Neural crest cell (in vitro differentiated cells): Measurements from ENCODE around the gene USE1. TPM values are rescaled to one million over a fixed set of nuclear protein-coding genes. Genes with fewer than 3 reads are reported as not detected.

ENCODE experiments used
- DNase-seq: peaks from one replicate; pipeline ENCODE4 v3.0.0; 2021; ENCODE audit warnings: low read depth, mixed read lengths, low spot score
- H3K27ac Mint-ChIP-seq: one replicate; pipeline ENCODE4 v1.8.0; 2021; ENCODE audit warnings: mild to moderate bottlenecking, mixed read lengths; ENCODE audit not compliant: unreplicated experiment
- H3K27me3 Mint-ChIP-seq: 2 replicates; pipeline ENCODE4 v1.8.0; 2021; ENCODE audit warnings: low read depth, mild to moderate bottlenecking, mixed read lengths
- H3K36me3 Mint-ChIP-seq: 2 replicates; pipeline ENCODE4 v1.8.0; 2021; ENCODE audit warnings: low read depth, mild to moderate bottlenecking, mixed read lengths
- H3K4me1 Mint-ChIP-seq: 2 replicates; pipeline ENCODE4 v1.8.0; 2021; ENCODE audit warnings: mixed read lengths
- H3K4me3 Mint-ChIP-seq: one replicate; pipeline ENCODE4 v1.8.0; 2021; ENCODE audit warnings: mild to moderate bottlenecking, mixed read lengths
- H3K9me3 Mint-ChIP-seq: 2 replicates; pipeline ENCODE4 v1.8.0; 2021; ENCODE audit warnings: mixed read lengths
- CTCF ChIP-seq: fragments of 200-600 bp; sonication (generic); conservative IDR thresholded peaks from 2 replicates; pipeline ENCODE4 v1.5.0; 2021; ENCODE audit warnings: antibody characterized with exemption, mild to moderate bottlenecking
- total RNA-seq: library from RNA; stranded (reverse); gene quantifications from 2 replicates; pipeline ENCODE4 v1.2.1, GENCODE V29; 2021

Gene USE1
- total RNA-seq, 1 donor from 2014 or later: 15.7 TPM

DNA sequence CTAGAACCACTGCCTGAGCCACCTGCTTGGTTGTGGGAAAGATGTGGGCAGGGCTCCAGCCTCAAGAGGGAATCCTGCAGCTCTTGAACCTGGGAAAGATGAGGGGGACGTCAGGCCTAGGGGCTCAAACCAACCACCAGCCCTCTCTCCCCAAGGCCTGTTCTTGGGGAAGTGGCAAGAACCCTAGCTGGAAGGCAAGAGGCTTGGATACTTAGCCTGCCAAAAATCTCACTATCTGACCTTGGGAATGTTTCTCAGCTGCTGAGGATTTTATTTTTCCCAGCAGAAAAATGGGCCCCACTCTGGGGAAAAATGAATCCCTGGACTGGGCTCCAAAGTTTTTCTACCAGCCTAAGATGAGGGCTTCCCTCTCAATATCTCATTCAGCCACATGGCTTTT lies 44.8 kb downstream of the USE1 start:
- no peak for DNase-seq
- no peak for TF ChIP-seq CTCF
- Mint-ChIP-seq H3K4me3 (no peak overlapping the region), H3K27ac (no peak overlapping the region), H3K27me3 (peaks cover 2% of the 10 kb centered on the region), H3K36me3 (no peaks in the 10 kb centered on the region), H3K9me3 (no peaks in the 10 kb centered on the region), H3K4me1 (peaks cover 6% of the 10 kb centered on the region)

GRCh38 chr19:17260842-17261325 lies 45.7 kb downstream of the USE1 start:
- Mint-ChIP-seq H3K27me3 (peaks cover 2% of the 10 kb centered on the region), H3K4me1 (peaks cover 6% of the 10 kb centered on the region), H3K27ac (peak overlapping the region; percentile 52), H3K36me3 (no peaks in the 10 kb centered on the region), H3K9me3 (no peaks in the 10 kb centered on the region), H3K4me3 (no peak overlapping the region)
- TF ChIP-seq CTCF: peak; percentile 98
- peak; percentile 88 for DNase-seq

DNA sequence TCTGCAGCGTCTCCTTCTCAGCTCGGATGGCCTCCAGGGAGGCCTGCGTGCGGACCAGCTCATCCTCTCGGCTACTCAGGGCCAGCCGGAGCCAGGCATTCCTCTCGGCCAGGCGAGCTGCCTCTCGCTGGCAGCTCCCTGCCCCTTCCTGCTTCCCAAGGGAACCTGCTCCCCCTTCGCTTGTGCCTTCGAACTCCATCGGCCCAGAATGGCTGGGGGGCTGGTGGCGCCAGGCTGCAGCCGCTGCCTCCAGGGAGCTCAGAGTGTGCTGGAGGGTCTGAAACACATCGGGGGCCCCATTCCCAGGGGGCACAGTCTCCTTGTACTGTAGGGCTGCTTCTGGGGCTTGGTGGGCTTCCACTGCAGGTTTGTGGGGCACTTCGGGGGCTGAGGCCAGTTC lies 47.4 kb downstream of the USE1 start:
- DNase-seq: no peak
- TF ChIP-seq CTCF: no peak
- Mint-ChIP-seq H3K27me3 (peaks cover 5% of the 10 kb centered on the region), H3K9me3 (peaks cover 5% of the 10 kb centered on the region), H3K4me3 (no peak overlapping the region), H3K4me1 (peaks cover 13% of the 10 kb centered on the region), H3K36me3 (no peaks in the 10 kb centered on the region), H3K27ac (no peak overlapping the region)

DNA sequence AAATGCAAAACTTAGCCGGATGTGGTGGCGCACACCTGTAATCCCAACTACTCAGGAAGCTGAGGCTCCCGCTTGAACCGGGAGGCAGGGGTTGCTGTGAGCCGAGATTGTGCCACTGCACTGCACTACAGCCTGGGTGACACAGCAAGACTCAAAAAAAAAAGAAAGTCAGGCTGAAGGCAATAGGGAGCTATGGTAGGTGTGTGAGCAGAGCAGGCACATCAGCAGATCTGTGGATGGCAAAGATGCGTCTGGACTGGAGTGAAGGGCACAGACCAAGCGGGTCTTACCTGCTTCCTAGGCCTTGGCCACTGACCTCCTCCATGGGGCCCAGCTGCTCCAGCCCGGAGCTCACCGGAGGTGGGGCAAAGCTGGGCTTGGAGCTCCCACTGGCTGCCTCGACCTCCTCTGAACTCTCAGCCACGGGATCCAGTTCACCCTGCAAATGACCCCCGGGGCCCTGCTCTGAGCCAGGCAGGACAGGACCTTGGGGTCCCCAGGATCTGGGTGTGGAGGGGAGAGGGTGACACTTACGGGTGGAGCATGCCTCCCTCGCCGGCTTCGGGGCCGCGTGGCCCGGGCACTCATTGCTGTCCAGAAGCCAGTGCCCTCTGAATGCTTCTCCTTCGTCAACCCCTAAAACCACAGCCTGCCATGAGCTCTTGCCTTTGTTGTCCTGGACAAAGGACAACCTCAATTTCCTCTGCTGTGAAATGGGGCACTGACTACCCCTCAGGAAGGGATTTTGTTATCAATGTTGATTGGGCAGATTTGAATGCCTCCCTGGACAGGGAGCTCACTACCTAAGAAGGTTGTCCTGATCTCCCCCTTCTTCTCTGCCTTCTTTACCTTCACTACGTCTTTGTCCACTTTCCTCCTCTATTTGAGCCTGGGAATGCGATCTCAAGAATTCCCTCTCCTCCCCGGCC lies 48.8 kb downstream of the USE1 start:
- no peaks in the 10 kb centered on the region for H3K36me3 Mint-ChIP-seq
- H3K4me1 Mint-ChIP-seq: peaks cover 20% of the 10 kb centered on the region
- H3K9me3 Mint-ChIP-seq: peaks cover 5% of the 10 kb centered on the region
- no peak for DNase-seq
- H3K27me3 Mint-ChIP-seq: peaks cover 5% of the 10 kb centered on the region
- no peak overlapping the region for H3K4me3 Mint-ChIP-seq
- H3K27ac Mint-ChIP-seq: no peak overlapping the region
- no peak for TF ChIP-seq CTCF

DNA sequence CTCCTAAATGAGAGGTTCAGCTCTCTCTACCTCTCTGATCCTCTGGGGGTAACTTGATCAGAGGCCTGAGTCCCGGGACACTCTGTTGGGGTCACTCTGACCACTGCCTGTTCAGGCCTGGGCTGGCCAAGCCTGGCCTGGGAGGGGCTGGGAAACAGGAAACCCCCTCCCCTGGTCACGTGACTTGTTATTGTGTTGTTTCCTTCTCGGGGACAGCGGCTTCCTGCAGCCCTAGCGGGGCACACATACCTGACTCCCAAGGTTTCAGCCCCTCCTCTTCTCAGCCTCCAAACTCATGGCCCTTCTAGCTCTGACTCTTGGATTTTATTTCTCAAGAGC lies 49.5 kb downstream of the USE1 start, which contains the start of gene USHBP1:
Gene USHBP1, minus strand, starts transcription at position 105 of the 339 bp plus-strand sequence. CDS start 446 bp downstream, outside the sequence.
- H3K4me1 Mint-ChIP-seq: peaks cover 20% of the 10 kb centered on the region
- H3K9me3 Mint-ChIP-seq: peaks cover 5% of the 10 kb centered on the region
- peaks cover 5% of the 10 kb centered on the region for H3K27me3 Mint-ChIP-seq
- no peak for DNase-seq
- H3K4me3 Mint-ChIP-seq: no peak within 1 kb of the TSS
- TF ChIP-seq CTCF: no peak
- H3K27ac Mint-ChIP-seq: no peak within 1 kb of the TSS
- no peaks in the 10 kb centered on the region for H3K36me3 Mint-ChIP-seq
